Uterus (tissue), 2 donors: ENCODE results near the gene DDAH2.

Source experiments
- POLR2A ChIP-seq, 2 donors: fragments of 450-650 bp; IDR thresholded peaks; one replicate each; pipeline ENCODE4 v1.6.1; 2016; ENCODE audit warnings: antibody characterized with exemption in 2 of 2, mild to moderate bottlenecking in 1 of 2, moderate library complexity in 1 of 2
- TF ChIP-seq, protein P1 (sequence below), 4 experiments: fragments of 200-600 bp in 2 of 4; fragments of 450-650 bp in 2 of 4; sonication (generic) in 2 of 4; IDR thresholded peaks; one replicate each; pipeline ENCODE4 v1.5.1; 2016 to 2019; ENCODE audit warnings: antibody characterized with exemption in 4 of 4, mild to moderate bottlenecking in 2 of 4, moderate library complexity in 1 of 4

DNA sequence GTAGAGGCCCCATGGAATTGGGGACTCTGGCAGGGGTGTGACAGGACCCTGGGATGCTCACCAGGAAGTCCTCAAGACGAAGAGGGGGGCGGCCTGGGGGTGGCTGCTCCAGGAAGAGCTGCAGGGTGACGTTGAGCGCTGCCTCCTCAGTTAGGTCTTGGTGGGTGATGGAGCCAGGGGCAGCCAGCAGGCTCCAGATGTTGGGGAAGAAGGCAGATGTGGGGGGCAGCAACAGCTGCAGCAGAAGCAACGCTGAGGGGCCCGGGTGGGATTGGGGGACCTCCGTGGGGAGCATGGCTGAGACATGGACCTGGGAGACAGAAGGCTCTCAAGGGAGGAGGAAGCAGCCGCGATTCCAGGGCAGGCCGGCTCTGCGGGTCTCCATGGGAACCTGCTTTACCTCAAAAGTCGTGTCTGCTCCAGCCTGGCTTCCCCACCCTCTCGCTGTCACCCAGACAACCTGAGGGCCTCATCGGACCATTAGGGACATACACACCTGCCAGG, 47.4 kb upstream of the DDAH2 start:
- TF ChIP-seq POLR2A (IDR thresholded peaks at IDR 0.05), result no peak
- TF ChIP-seq, protein P1, sequence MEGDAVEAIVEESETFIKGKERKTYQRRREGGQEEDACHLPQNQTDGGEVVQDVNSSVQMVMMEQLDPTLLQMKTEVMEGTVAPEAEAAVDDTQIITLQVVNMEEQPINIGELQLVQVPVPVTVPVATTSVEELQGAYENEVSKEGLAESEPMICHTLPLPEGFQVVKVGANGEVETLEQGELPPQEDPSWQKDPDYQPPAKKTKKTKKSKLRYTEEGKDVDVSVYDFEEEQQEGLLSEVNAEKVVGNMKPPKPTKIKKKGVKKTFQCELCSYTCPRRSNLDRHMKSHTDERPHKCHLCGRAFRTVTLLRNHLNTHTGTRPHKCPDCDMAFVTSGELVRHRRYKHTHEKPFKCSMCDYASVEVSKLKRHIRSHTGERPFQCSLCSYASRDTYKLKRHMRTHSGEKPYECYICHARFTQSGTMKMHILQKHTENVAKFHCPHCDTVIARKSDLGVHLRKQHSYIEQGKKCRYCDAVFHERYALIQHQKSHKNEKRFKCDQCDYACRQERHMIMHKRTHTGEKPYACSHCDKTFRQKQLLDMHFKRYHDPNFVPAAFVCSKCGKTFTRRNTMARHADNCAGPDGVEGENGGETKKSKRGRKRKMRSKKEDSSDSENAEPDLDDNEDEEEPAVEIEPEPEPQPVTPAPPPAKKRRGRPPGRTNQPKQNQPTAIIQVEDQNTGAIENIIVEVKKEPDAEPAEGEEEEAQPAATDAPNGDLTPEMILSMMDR (IDR thresholded peaks at IDR 0.05), result no peak
